Esophagus muscularis mucosa (tissue), 4 donors: ENCODE data around the gene PGBD2. TPM values are rescaled to one million over a fixed set of nuclear protein-coding genes. Genes with fewer than 3 reads are reported as not detected.
"Not testable (repeated sequence)": the region's sequence is repeated elsewhere in the genome, so short reads cannot be mapped to it uniquely, and the experiment has no call there.

ENCODE experiments used
- DNase-seq: peaks from one replicate; pipeline ENCODE4 v3.0.0-alpha.2; 2017; ENCODE audit errors: extremely low spot score
- H3K27ac ChIP-seq, 4 donors: fragments of 200-600 bp; sonication (generic); replicated peaks in 1 of 4; 1 replicate in 3 of 4; 2 replicates in 1 of 4; pipeline ENCODE4 v1.5.1; 2016 to 2019; ENCODE audit warnings: mild to moderate bottlenecking in 1 of 4
- H3K27me3 ChIP-seq, 4 donors: fragments of 200-600 bp; sonication (generic); one replicate each; pipeline versions ENCODE4 v1.5.1 to v1.6.0; 2016 to 2019
- H3K36me3 ChIP-seq, 4 donors: fragments of 200-600 bp; sonication (generic); one replicate each; pipeline ENCODE4 v1.5.1; 2016 to 2019
- H3K4me1 ChIP-seq, 4 donors: fragments of 200-600 bp; sonication (generic); one replicate each; pipeline ENCODE4 v1.5.1; 2016 to 2019
- H3K4me3 ChIP-seq, 4 donors: fragments of 200-600 bp; sonication (generic); 1 replicate in 2 of 4; 2 replicates in 2 of 4; pipeline ENCODE4 v1.5.1; 2016 to 2019; ENCODE audit warnings: mild to moderate bottlenecking in 4 of 4, moderate library complexity in 1 of 4
- H3K9me3 ChIP-seq, 4 donors: fragments of 200-600 bp; sonication (generic); 1 replicate in 3 of 4; 2 replicates in 1 of 4; pipeline ENCODE4 v1.5.1; 2016 to 2019
- EP300 ChIP-seq: sonication (generic); formaldehyde crosslinking; IDR thresholded peaks from one replicate; pipeline ENCODE4 v1.6.1; 2017; ENCODE audit warnings: antibody characterized with exemption
- POLR2A ChIP-seq: fragments of 450-650 bp; IDR thresholded peaks from one replicate; pipeline ENCODE4 v1.6.1; 2017; ENCODE audit warnings: antibody characterized with exemption, moderate library complexity, mild to moderate bottlenecking, low read depth
- POLR2AphosphoS5 ChIP-seq, 2 donors: sonication (generic); formaldehyde crosslinking; IDR thresholded peaks; one replicate each; pipeline ENCODE4 v1.6.1; 2017; ENCODE audit warnings: antibody characterized with exemption in 2 of 2
- WGBS: methylation state at CpG from one replicate; pipeline ENCODE4 v1.1.5; 2018; 5-methylcytosine and 5-hydroxymethylcytosine counted together
- intact Hi-C: fragments of 100-400 bp; cut with DNase I; formaldehyde crosslinking; loops from one replicate; pipeline ENCODE4 v1.15.1; 2023
- total RNA-seq, 4 donors: library from RNA; depleted of rRNA; stranded (reverse); fragments of >200 nt; gene quantifications; one replicate each; pipeline versions ENCODE4 v1.1.0 to v1.2.1, GENCODE V29; 2016
- TF ChIP-seq, protein P1 (sequence below), 3 experiments: fragments of 200-600 bp in 2 of 3; fragments of 450-650 bp in 1 of 3; sonication (generic) in 2 of 3; IDR thresholded peaks; one replicate each; pipeline ENCODE4 v1.5.1; 2017 to 2019; ENCODE audit warnings: antibody characterized with exemption in 3 of 3, mild to moderate bottlenecking in 2 of 3, moderate library complexity in 1 of 3

Gene PGBD2
- total RNA-seq, 4 donors from 2014 or later = 3.1 to 5.6 (median 4.1) TPM

DNA sequence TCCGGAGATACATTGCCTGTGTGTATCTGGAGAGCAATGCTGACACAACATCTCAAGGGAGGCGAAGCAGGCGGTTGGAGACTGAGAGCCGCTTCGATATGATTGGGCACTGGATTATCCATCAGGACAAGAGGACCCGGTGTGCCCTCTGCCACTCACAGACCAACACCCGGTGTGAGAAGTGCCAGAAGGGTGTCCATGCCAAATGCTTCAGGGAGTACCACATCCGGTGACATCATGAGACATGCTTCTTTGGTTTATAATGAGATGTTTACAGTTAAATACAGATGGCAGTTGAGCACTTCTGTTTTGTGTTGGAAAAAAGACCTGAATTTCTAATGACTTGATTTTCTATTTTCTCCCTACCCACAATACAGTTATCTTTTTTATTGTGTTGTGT, 12.1 kb downstream of the PGBD2 start:
- TF ChIP-seq POLR2AphosphoS5 (IDR thresholded peaks at IDR 0.05) (no peak), POLR2A (no peak), EP300 (no peak)
- TF ChIP-seq, protein P1, sequence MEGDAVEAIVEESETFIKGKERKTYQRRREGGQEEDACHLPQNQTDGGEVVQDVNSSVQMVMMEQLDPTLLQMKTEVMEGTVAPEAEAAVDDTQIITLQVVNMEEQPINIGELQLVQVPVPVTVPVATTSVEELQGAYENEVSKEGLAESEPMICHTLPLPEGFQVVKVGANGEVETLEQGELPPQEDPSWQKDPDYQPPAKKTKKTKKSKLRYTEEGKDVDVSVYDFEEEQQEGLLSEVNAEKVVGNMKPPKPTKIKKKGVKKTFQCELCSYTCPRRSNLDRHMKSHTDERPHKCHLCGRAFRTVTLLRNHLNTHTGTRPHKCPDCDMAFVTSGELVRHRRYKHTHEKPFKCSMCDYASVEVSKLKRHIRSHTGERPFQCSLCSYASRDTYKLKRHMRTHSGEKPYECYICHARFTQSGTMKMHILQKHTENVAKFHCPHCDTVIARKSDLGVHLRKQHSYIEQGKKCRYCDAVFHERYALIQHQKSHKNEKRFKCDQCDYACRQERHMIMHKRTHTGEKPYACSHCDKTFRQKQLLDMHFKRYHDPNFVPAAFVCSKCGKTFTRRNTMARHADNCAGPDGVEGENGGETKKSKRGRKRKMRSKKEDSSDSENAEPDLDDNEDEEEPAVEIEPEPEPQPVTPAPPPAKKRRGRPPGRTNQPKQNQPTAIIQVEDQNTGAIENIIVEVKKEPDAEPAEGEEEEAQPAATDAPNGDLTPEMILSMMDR (IDR thresholded peaks at IDR 0.05) = no peak
- 99% methylated on average over 8 of the region's 8 CpGs for WGBS
- Histone ChIP-seq H3K27me3 (no peaks in the 10 kb centered on the region), H3K4me1 (peaks cover 0 to 10% (median 1%) of the 10 kb centered on the region in 4 donors), H3K9me3 (no peaks in the 10 kb centered on the region), H3K36me3 (peaks cover 35 to 56% (median 47%) of the 10 kb centered on the region in 4 donors), H3K4me3 (no peak overlapping the region), H3K27ac (no peak overlapping the region)
- intact Hi-C loops = no loop called here
- no peak for DNase-seq

DNA sequence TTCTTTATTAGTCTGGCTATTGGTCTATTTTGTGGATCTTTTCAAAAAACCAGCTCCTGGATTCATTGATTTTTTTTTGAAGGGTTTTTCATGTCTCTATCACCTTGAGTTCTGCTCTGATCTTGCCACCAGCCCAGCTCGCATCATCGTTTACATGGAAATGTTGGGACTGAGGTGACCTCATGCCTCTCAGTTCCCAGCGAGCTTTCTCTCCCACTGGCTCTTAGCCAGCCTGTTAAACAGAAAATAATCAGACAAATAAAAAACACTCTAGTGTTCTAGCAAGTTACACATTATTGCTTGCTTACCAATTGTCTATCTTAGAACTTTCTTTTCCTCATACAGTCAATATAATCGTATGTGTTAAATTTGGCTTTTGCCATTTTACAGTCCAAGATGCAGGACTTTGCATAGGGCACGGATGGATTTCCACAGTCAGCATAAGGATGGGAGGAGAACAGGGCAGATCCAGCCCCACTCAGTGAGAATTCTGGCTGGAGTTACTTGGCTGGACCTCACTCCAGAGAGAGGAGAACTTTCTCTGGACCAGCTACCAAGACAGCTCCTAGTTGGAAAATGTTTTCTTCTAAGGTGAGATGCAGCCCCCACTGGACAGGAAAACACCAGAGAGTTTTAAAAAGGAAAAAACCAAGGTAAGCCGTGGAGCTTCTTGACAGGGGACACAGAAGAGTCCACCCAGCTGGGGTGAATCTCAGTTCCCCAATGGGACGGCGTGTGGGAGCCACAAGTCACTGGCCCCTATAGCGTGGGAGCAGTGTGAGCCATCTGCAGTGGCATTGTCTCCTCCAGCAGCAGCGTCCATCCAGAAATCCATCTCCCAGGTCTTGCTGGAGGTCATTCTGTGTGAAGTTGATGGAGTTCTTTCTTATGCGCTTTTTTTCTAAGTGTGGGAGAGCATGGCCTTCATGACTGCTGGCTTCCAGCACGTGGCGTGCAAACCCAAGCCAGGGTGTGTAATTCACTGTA, 17.6 kb downstream of the PGBD2 start:
- Histone ChIP-seq H3K27ac (no peak overlapping the region), H3K9me3 (no peaks in the 10 kb centered on the region), H3K27me3 (no peaks in the 10 kb centered on the region), H3K4me3 (no peak overlapping the region), H3K4me1 (peaks cover 0 to 13% (median 8%) of the 10 kb centered on the region in 4 donors), H3K36me3 (peaks cover 0 to 17% (median 0%) of the 10 kb centered on the region in 4 donors)
- DNase-seq = no peak
- no peak for TF ChIP-seq EP300
- TF ChIP-seq, protein P1 (IDR thresholded peaks at IDR 0.05) = no peak
- no peak for TF ChIP-seq POLR2A
- TF ChIP-seq POLR2AphosphoS5 (IDR thresholded peaks at IDR 0.05) = no peak
- WGBS = 83% methylated on average over 13 of the region's 13 CpGs
- intact Hi-C loops = no loop called here

GRCh38 chr1:248924696-248925532, 18.9 kb downstream of the PGBD2 start:
- Histone ChIP-seq H3K9me3 (no peaks in the 10 kb centered on the region), H3K4me3 (no peak overlapping the region), H3K4me1 (peaks cover 0 to 13% (median 8%) of the 10 kb centered on the region in 4 donors), H3K27me3 (no peaks in the 10 kb centered on the region), H3K27ac (no peak overlapping the region), H3K36me3 (peaks cover 0 to 10% (median 0%) of the 10 kb centered on the region in 4 donors)
- no peak for TF ChIP-seq POLR2A
- TF ChIP-seq, protein P1 (IDR thresholded peaks at IDR 0.05) = peak; percentile 50 to 81 (median 59)
- WGBS = 61% methylated on average over 10 of the region's 10 CpGs
- intact Hi-C loops = no loop called here
- DNase-seq = no peak

GRCh38 chr1:248925859-248926258, 19.8 kb downstream of the PGBD2 start:
- DNase-seq, H3K27ac ChIP-seq, H3K4me3 ChIP-seq, intact Hi-C loops, H3K9me3 ChIP-seq, H3K27me3 ChIP-seq, H3K36me3 ChIP-seq: not testable (repeated sequence)
- peaks cover 0 to 13% (median 8%) of the 10 kb centered on the region in 4 donors for H3K4me1 ChIP-seq
- WGBS = 87% methylated on average over 4 of the region's 4 CpGs
